Stomach (tissue), 4 donors: Measurements from ENCODE around the gene RPS14.

Experiments
- EP300 ChIP-seq: sonication (generic); formaldehyde crosslinking; IDR thresholded peaks from one replicate; pipeline ENCODE4 v1.6.1; 2017; ENCODE audit warnings: antibody characterized with exemption
- POLR2A ChIP-seq, 4 donors: fragments of 450-650 bp; IDR thresholded peaks; one replicate each; pipeline ENCODE4 v1.6.1; 2016; ENCODE audit warnings: antibody characterized with exemption in 4 of 4, control low read depth in 2 of 4, mild to moderate bottlenecking in 1 of 4, moderate library complexity in 1 of 4
- POLR2AphosphoS5 ChIP-seq, 3 donors: sonication (generic); formaldehyde crosslinking; IDR thresholded peaks; one replicate each; pipeline ENCODE4 v1.6.1; 2016; ENCODE audit warnings: antibody characterized with exemption in 3 of 3
- TF ChIP-seq, protein P1 (sequence below), 7 experiments: fragments of 450-650 bp in 4 of 7; fragments of 200-600 bp in 3 of 7; sonication (generic) in 3 of 7; IDR thresholded peaks; one replicate each; pipeline ENCODE4 v1.5.1; 2016 to 2019; ENCODE audit warnings: antibody characterized with exemption in 7 of 7, control low read depth in 2 of 7, mild to moderate bottlenecking in 1 of 7

DNA sequence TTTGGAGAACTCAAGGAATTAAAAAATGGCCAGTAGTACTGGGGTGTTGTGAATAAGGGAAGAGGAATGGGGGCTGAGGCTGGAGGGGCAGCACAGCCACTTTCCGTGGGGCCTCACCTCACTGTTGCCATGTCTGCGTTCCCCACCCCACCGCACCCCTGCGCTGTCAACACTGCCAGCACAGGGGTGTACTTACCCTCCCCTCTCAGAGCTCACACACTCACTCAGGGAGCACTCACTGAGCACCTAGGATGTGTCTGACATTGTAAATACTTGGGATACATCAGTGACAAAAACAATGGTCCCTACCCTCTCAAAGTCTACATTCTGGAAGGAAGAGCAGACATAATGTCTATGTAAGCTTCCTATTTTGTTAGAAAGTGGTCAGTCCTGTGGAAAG is 3.4 kb upstream of the RPS14 start:
- TF ChIP-seq, protein P1, sequence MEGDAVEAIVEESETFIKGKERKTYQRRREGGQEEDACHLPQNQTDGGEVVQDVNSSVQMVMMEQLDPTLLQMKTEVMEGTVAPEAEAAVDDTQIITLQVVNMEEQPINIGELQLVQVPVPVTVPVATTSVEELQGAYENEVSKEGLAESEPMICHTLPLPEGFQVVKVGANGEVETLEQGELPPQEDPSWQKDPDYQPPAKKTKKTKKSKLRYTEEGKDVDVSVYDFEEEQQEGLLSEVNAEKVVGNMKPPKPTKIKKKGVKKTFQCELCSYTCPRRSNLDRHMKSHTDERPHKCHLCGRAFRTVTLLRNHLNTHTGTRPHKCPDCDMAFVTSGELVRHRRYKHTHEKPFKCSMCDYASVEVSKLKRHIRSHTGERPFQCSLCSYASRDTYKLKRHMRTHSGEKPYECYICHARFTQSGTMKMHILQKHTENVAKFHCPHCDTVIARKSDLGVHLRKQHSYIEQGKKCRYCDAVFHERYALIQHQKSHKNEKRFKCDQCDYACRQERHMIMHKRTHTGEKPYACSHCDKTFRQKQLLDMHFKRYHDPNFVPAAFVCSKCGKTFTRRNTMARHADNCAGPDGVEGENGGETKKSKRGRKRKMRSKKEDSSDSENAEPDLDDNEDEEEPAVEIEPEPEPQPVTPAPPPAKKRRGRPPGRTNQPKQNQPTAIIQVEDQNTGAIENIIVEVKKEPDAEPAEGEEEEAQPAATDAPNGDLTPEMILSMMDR (IDR thresholded peaks at IDR 0.05) = no peak
- no peak for TF ChIP-seq POLR2A (IDR thresholded peaks at IDR 0.05)
- TF ChIP-seq POLR2AphosphoS5 (IDR thresholded peaks at IDR 0.05) = no peak
- TF ChIP-seq EP300 = no peak
